ENCODE results near the gene MZT1. TPM values are rescaled to one million over a fixed set of nuclear protein-coding genes. Genes with fewer than 3 reads are reported as not detected.

The MZT1 gene
- total RNA-seq, 1 donor from 2014 or later: 11.4 TPM

DNA sequence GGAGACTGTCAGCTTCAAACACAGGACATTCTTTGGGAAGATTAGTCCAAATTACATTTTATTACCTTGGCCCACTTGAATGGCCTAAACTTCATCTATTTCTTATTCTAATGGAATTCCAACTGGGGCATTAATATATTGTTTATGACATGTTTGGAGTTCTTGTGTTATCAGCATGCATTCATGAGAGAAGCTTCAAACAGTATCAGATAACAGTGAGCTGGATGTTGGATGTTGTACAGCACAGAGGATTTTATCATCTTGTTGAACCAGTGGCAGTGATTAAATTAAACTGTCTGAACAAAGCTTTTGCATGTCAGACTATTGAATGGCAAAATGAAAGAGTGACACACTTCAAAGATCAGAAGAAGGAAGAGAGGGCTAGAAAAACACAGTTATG, 50.0 kb downstream of the MZT1 start:
- Mint-ChIP-seq H3K36me3 (ENCODE audit: low read depth, unreplicated experiment) (no peaks in the 10 kb centered on the region), H3K4me1 (ENCODE audit: unreplicated experiment) (no peaks in the 10 kb centered on the region), H3K27ac (ENCODE audit: unreplicated experiment) (no peak overlapping the region), H3K9me3 (ENCODE audit: unreplicated experiment) (no peaks in the 10 kb centered on the region), H3K27me3 (ENCODE audit: unreplicated experiment) (no peaks in the 10 kb centered on the region), H3K4me3 (ENCODE audit: unreplicated experiment) (no peak overlapping the region)
- TF ChIP-seq, protein P1, sequence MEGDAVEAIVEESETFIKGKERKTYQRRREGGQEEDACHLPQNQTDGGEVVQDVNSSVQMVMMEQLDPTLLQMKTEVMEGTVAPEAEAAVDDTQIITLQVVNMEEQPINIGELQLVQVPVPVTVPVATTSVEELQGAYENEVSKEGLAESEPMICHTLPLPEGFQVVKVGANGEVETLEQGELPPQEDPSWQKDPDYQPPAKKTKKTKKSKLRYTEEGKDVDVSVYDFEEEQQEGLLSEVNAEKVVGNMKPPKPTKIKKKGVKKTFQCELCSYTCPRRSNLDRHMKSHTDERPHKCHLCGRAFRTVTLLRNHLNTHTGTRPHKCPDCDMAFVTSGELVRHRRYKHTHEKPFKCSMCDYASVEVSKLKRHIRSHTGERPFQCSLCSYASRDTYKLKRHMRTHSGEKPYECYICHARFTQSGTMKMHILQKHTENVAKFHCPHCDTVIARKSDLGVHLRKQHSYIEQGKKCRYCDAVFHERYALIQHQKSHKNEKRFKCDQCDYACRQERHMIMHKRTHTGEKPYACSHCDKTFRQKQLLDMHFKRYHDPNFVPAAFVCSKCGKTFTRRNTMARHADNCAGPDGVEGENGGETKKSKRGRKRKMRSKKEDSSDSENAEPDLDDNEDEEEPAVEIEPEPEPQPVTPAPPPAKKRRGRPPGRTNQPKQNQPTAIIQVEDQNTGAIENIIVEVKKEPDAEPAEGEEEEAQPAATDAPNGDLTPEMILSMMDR (IDR thresholded peaks at IDR 0.05; ENCODE audit: unreplicated experiment): no peak
- no peak for DNase-seq (ENCODE audit: low spot score)

DNA sequence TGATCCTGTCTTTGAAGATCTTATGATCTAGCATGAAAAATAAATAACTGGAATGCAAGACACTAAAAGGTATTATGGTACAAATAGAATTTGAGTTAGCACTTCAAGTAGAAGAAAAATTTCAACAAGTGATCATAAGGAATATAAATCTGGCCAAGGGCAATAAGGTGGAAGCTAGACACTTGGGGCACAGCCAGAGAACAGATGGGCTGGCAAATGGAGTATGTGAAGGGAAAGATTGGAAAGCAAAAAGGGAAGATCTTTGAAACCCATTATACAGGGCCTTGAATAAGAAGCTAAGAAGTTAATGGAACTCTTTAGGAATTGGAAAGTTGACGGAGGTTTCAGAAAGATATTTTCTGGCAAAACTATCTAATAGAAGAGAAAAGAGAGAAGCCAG, 61.0 kb downstream of the MZT1 start:
- no peak for DNase-seq (ENCODE audit: low spot score)
- Mint-ChIP-seq H3K27ac (ENCODE audit: unreplicated experiment) (no peak overlapping the region), H3K9me3 (ENCODE audit: unreplicated experiment) (no peaks in the 10 kb centered on the region), H3K4me3 (ENCODE audit: unreplicated experiment) (no peak overlapping the region), H3K36me3 (ENCODE audit: low read depth, unreplicated experiment) (no peaks in the 10 kb centered on the region), H3K4me1 (ENCODE audit: unreplicated experiment) (peaks cover 4% of the 10 kb centered on the region), H3K27me3 (ENCODE audit: unreplicated experiment) (no peaks in the 10 kb centered on the region)
- TF ChIP-seq, protein P1 (IDR thresholded peaks at IDR 0.05; ENCODE audit: unreplicated experiment): no peak

DNA sequence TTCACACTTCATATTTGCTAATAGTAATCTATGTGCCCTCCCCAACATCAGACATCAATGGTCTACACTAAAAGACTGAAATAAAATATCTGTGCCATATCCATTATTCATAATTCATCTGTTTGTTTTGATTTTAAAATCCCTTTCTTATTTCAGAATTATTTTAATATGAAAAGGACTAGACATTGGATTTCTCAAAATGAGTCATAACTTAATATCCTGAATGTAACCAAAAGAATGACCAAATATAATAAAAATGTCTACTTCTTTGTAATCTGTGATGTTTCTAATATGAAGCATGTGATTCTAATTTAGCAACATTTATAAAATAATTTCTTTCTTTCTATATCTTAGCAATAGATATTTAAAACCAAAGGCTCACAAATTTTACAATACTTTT, 64.9 kb downstream of the MZT1 start:
- DNase-seq (ENCODE audit: low spot score): no peak
- H3K9me3 Mint-ChIP-seq (ENCODE audit: unreplicated experiment): no peaks in the 10 kb centered on the region
- H3K27ac Mint-ChIP-seq (ENCODE audit: unreplicated experiment): no peak overlapping the region
- H3K4me1 Mint-ChIP-seq (ENCODE audit: unreplicated experiment): peaks cover 4% of the 10 kb centered on the region
- TF ChIP-seq, protein P1 (IDR thresholded peaks at IDR 0.05; ENCODE audit: unreplicated experiment): no peak
- no peak overlapping the region for H3K4me3 Mint-ChIP-seq (ENCODE audit: unreplicated experiment)
- H3K27me3 Mint-ChIP-seq (ENCODE audit: unreplicated experiment): no peaks in the 10 kb centered on the region
- no peaks in the 10 kb centered on the region for H3K36me3 Mint-ChIP-seq (ENCODE audit: low read depth, unreplicated experiment)

Other genes starting within 250 kb of the MZT1 start
- 6.3 TPM for gene BORA, start 294 bp upstream of the MZT1 start, total RNA-seq (ENCODE audit: unreplicated experiment)
- gene DIS3, start 54.3 kb upstream of the MZT1 start, total RNA-seq (ENCODE audit: unreplicated experiment): 39.1 TPM
- 24.0 TPM for gene PIBF1, start 54.5 kb upstream of the MZT1 start, total RNA-seq (ENCODE audit: unreplicated experiment)